Measurements from ENCODE around the gene TMX1. TPM values are rescaled to one million over a fixed set of nuclear protein-coding genes. Genes with fewer than 3 reads are reported as not detected.

TMX1 gene
- total RNA-seq, 1 donor from 2014 or later, result 24.6 TPM

GRCh38 chr14:51224551-51224950 is 15.5 kb upstream of the TMX1 start:
- Mint-ChIP-seq H3K4me1 (no peaks in the 10 kb centered on the region), H3K9me3 (peaks cover 3% of the 10 kb centered on the region), H3K36me3 (ENCODE audit: low read depth) (no peaks in the 10 kb centered on the region)

GRCh38 chr14:51225751-51226150 is 14.3 kb upstream of the TMX1 start:
- ATAC-seq (ENCODE audit: low read depth) (no peak), DNase-seq (no peak)
- Mint-ChIP-seq H3K4me3 (no peak overlapping the region), H3K27me3 (no peaks in the 10 kb centered on the region), H3K27ac (no peak overlapping the region), H3K9me3 (peaks cover 3% of the 10 kb centered on the region), H3K36me3 (ENCODE audit: low read depth) (no peaks in the 10 kb centered on the region), H3K4me1 (no peaks in the 10 kb centered on the region)
- TF ChIP-seq CTCF (IDR thresholded peaks at IDR 0.05), result no peak
- ChIA-PET POLR2A (no interaction called here), CTCF (no interaction called here)
- intact Hi-C loops (cut with micrococcal nuclease), result no loop called here

More at GRCh38 chr14:51224551-51224950, 15.5 kb upstream of the TMX1 start:
- ChIA-PET CTCF (no interaction called here), POLR2A (no interaction called here)
- no peak overlapping the region for H3K27ac Mint-ChIP-seq
- no peak for ATAC-seq (ENCODE audit: low read depth)
- no peaks in the 10 kb centered on the region for H3K27me3 Mint-ChIP-seq
- TF ChIP-seq CTCF (IDR thresholded peaks at IDR 0.05), result no peak
- no peak overlapping the region for H3K4me3 Mint-ChIP-seq
- intact Hi-C loops (cut with micrococcal nuclease), result no loop called here
- DNase-seq, result no peak

DNA sequence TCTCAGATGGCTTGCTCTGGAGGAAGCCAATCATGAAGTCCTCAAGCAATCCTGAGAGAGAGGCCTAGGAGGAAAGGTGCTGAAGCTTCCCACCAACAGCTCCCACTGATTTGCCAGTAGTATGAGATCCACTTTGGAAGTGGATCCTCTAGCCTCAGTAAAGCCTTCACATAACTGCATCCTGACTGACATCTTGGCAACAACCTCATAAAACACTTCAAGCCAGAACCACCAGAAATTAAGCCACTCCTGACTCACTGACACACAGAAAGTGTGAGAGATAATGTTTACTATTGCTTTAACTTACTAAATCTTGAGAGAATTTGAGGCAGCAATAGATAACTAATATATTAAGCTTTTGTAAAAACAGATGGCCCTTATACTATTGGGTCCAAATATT is 11.7 kb upstream of the TMX1 start:
- Mint-ChIP-seq H3K27me3 (no peaks in the 10 kb centered on the region), H3K9me3 (no peaks in the 10 kb centered on the region), H3K36me3 (ENCODE audit: low read depth) (no peaks in the 10 kb centered on the region), H3K4me3 (no peak overlapping the region), H3K4me1 (no peaks in the 10 kb centered on the region), H3K27ac (no peak overlapping the region)
- ATAC-seq (ENCODE audit: low read depth) (no peak), DNase-seq (no peak)
- CTCF ChIA-PET, result interaction anchor here (0.6 kb wide), 1 partner anchor 1068 kb away, joined by 4 read pairs; no protein-coding TSS in a partner anchor
- TF ChIP-seq CTCF (IDR thresholded peaks at IDR 0.05), result no peak
- intact Hi-C loops (cut with micrococcal nuclease), result no loop called here
- POLR2A ChIA-PET, result no interaction called here

- DNase-seq (no peak), ATAC-seq (ENCODE audit: low read depth) (no peak)
- H3K4me1 Mint-ChIP-seq, result no peaks in the 10 kb centered on the region
- intact Hi-C loops (cut with micrococcal nuclease), result no loop called here
- ChIA-PET CTCF (interaction anchor here (0.6 to 1.2 kb wide), 2 partner anchors 10 to 1068 kb away, joined by 3 to 4 read pairs; no protein-coding TSS in a partner anchor), POLR2A (interaction anchor here (0.6 kb wide), 1 partner anchor 608 kb away, joined by 8 read pairs; no protein-coding TSS in a partner anchor)
- no peak overlapping the region for H3K4me3 Mint-ChIP-seq
- no peaks in the 10 kb centered on the region for H3K36me3 Mint-ChIP-seq (ENCODE audit: low read depth)
- TF ChIP-seq CTCF (IDR thresholded peaks at IDR 0.05), result no peak
- no peaks in the 10 kb centered on the region for H3K27me3 Mint-ChIP-seq
- H3K27ac Mint-ChIP-seq, result no peak overlapping the region
- no peaks in the 10 kb centered on the region for H3K9me3 Mint-ChIP-seq
These were observed 11.2 kb upstream of the TMX1 start for GRCh38 chr14:51228890-51229289.

DNA sequence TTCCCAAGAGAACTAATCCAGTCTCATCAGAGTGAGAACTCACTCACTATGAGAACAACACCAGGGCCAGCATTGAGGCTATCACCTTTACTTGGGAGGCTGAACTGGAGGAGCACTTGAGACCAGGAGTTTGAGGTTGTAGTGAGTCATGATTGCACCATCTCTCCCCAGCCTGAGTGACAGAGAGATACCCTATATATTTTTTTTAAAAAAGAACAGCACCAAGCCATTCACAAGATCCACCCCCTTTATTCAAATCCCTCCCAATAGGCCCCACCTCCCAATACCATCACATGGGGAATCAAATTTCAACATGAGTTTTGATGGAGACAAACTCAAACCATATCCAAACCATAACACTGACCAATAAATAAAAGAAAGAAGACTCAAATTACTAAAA is 3.7 kb upstream of the TMX1 start:
- POLR2A ChIA-PET, result no interaction called here
- Mint-ChIP-seq H3K4me1 (peaks cover 2% of the 10 kb centered on the region), H3K27me3 (no peaks in the 10 kb centered on the region), H3K27ac (no peak overlapping the region), H3K9me3 (no peaks in the 10 kb centered on the region), H3K36me3 (ENCODE audit: low read depth) (no peaks in the 10 kb centered on the region), H3K4me3 (no peak overlapping the region)
- CTCF ChIA-PET, result no interaction called here
- DNase-seq (no peak), ATAC-seq (ENCODE audit: low read depth) (no peak)
- intact Hi-C loops (cut with micrococcal nuclease), result no loop called here
- TF ChIP-seq CTCF (IDR thresholded peaks at IDR 0.05), result no peak

Measured in activated B cell treated with CpG ODN at 0.5 μM for 24 hours (primary cell).